Measurements from ENCODE around the gene INPP5D. TPM values are rescaled to one million over a fixed set of nuclear protein-coding genes. Genes with fewer than 3 reads are reported as not detected.

Gene INPP5D
- total and polyA plus RNA-seq, 2 of the 8 experiments (the other 6 are each of a cell fraction or from before 2014, with no cell fraction given) = 4.5 to 7.1 TPM

DNA sequence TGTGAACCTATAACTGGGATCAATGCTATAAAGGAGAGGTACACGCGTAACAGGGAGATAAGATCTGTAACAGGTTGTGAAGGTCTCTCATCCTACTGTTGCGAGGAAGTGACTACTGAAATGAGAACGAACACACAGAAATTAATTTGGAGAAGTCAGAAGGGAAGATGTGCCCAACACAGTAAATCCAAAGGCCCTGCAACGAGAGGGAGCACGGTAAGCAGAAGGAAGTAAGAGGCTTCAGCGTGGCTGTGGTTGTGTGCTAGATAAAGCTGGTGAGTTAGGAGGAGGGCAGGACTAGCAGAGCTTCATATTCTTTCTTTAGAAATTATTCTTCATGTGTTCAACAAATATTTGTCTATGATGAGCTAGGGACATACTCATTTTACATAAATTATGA lies 188.9 kb downstream of the INPP5D start:
- Histone ChIP-seq H2BK12ac (ENCODE audit: low read depth, low read length) (no peak overlapping the region), H3K79me2 (ENCODE audit: control insufficient read depth in 1 of 2, insufficient read depth in 2 of 2, low read length in 2 of 2) (peaks cover 12 to 22% of the 10 kb centered on the region in 2 experiments), H3K23me2 (ENCODE audit: low read depth, low read length) (no peaks in the 10 kb centered on the region; the same call in 1 of the 2 replicates), H4K20me1 (replicated peaks in 1 of 2; ENCODE audit: control insufficient read depth in 1 of 2, insufficient read depth in 2 of 2, low read length in 2 of 2) (peaks cover 1 to 2% of the 10 kb centered on the region in 2 experiments), H3K4ac (replicated peaks; ENCODE audit: insufficient read length, low read depth, low read length) (no peak overlapping the region), H2AFZ (ENCODE audit: low read length) (no peak overlapping the region), H3K4me3 (ENCODE audit: extremely low read depth in 1 of 4, insufficient read depth in 2 of 4, low read depth in 3 of 4, low read length in 4 of 4) (no peak overlapping the region), H3K14ac (ENCODE audit: insufficient read length) (no peak overlapping the region), H2BK5ac (ENCODE audit: low read depth, low read length) (no peak overlapping the region), H4K91ac (replicated peaks; ENCODE audit: insufficient read length, low read length) (no peak overlapping the region), H3K36me3 (ENCODE audit: control insufficient read depth in 2 of 4, insufficient read depth in 4 of 4, low read length in 3 of 4) (no peaks in the 10 kb centered on the region), H3K79me1 (ENCODE audit: low read depth, low read length) (0 out of 2 replicates have a peak, but pooled peaks cover under 1% of the 10 kb centered on the region), H3K18ac (ENCODE audit: extremely low read depth, low read length) (no peak overlapping the region), H4K8ac (ENCODE audit: extremely low read depth, insufficient read depth, low read length) (no peak overlapping the region), H3K27ac (ENCODE audit: low read depth, low read length) (no peak overlapping the region), H3K56ac (replicated peaks; ENCODE audit: insufficient read length, low read depth, low read length) (no peak overlapping the region), H2BK120ac (replicated peaks; ENCODE audit: low read depth, low read length) (no peak overlapping the region), H4K5ac (ENCODE audit: insufficient read length, low read depth, low read length) (no peak overlapping the region), H3K27me3 (replicated peaks in 1 of 4; ENCODE audit: control insufficient read depth in 3 of 4, extremely low read depth in 1 of 4, insufficient read depth in 3 of 4, low read length in 3 of 4) (peaks cover 0 to 1% (median 0%) of the 10 kb centered on the region in 4 experiments; a peak in 1 of 7 replicates), H3K4me1 (replicated peaks in 1 of 4; ENCODE audit: control insufficient read depth in 3 of 4, insufficient read depth in 4 of 4, low read length in 3 of 4) (0 out of 7 replicates have a peak, but pooled peaks cover 0 to 2% (median 0%) of the 10 kb centered on the region in 4 experiments), H2AK5ac (ENCODE audit: low read depth, low read length) (no peak overlapping the region), H2BK20ac (ENCODE audit: low read length) (no peak overlapping the region), H3K9ac (replicated peaks in 1 of 4; ENCODE audit: extremely low read depth in 1 of 4, low read depth in 3 of 4, low read length in 3 of 4) (no peak overlapping the region), H3K4me2 (ENCODE audit: insufficient read depth in 1 of 2, low read depth in 2 of 2, low read length in 2 of 2) (no peak overlapping the region), H3K23ac (ENCODE audit: insufficient read length) (no peak overlapping the region), H2BK15ac (ENCODE audit: low read length) (no peak overlapping the region), H3K9me3 (ENCODE audit: insufficient read depth in 2 of 2, low read depth in 1 of 2, low read length in 1 of 2) (peaks cover 8 to 14% of the 10 kb centered on the region in 2 experiments; a peak in 3 of 4 replicates)
- ChIA-PET CTCF (ENCODE audit: partially characterized antibody) (interaction anchor here (0.8 to 5.8 kb wide), 7 partner anchors 13 to 265 kb away, joined by 3 to 33 read pairs (median 5); no protein-coding TSS in a partner anchor), POLR2A (ENCODE audit: partially characterized antibody) (no interaction called here)
- WGBS, 2 experiments (ENCODE audit: extremely low coverage in 1 of 2, insufficient coverage in 1 of 2, insufficient read length in 1 of 2, insufficient replicate concordance in 2 of 2, low coverage in 1 of 2, low lambda C conversion rate in 2 of 2, missing lambda C conversion rate in 1 of 2) = 78% methylated on average over 7 of the region's 7 CpGs; no CpG with 5 or more reads in 1 of the 2 experiments
- DNase-seq (ENCODE audit: low read depth in 1 of 2, low spot score in 2 of 2) = no peak
- FAIRE-seq = no peak
- TF ChIP-seq BACH1 (IDR thresholded peaks at IDR 0.05; ENCODE audit: low read length) = no peak
- no peak for TF ChIP-seq KDM5A (IDR thresholded peaks at IDR 0.05; ENCODE audit: low read length)
- TF ChIP-seq, protein P1, sequence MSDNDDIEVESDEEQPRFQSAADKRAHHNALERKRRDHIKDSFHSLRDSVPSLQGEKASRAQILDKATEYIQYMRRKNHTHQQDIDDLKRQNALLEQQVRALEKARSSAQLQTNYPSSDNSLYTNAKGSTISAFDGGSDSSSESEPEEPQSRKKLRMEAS (IDR thresholded peaks at IDR 0.05) = no peak
- TF ChIP-seq TBP (IDR thresholded peaks at IDR 0.05; ENCODE audit: low read depth, low read length) = no peak
- no peak for TF ChIP-seq CREB1 (IDR thresholded peaks at IDR 0.05)
- no peak for TF ChIP-seq SP4 (IDR thresholded peaks at IDR 0.05; ENCODE audit: low read length)
- TF ChIP-seq GTF2F1 (IDR thresholded peaks at IDR 0.05; ENCODE audit: borderline replicate concordance, low read depth, low read length) = no peak
- no peak for TF ChIP-seq HDAC2 (IDR thresholded peaks at IDR 0.05; ENCODE audit: borderline replicate concordance in 1 of 2, low read depth in 2 of 2, low read length in 2 of 2)
- TF ChIP-seq POLR2A (IDR thresholded peaks at IDR 0.05; ENCODE audit: control extremely low read depth in 1 of 2, low read depth in 2 of 2, low read length in 2 of 2) = no peak
- TF ChIP-seq JUND (IDR thresholded peaks at IDR 0.05; ENCODE audit: low read length) = no peak
- no peak for TF ChIP-seq NANOG (IDR thresholded peaks at IDR 0.05; ENCODE audit: insufficient read depth, low read depth, low read length, poor library complexity, severe bottlenecking)
- TF ChIP-seq POU5F1 (IDR thresholded peaks at IDR 0.05; ENCODE audit: low read depth, low read length) = no peak
- no peak for TF ChIP-seq CHD1 (IDR thresholded peaks at IDR 0.05; ENCODE audit: low read depth, low read length)
- TF ChIP-seq FOSL1 (IDR thresholded peaks at IDR 0.05; ENCODE audit: insufficient read depth, low read depth, low read length) = no peak

Measured in H1 (cell line).